ENCODE results near the gene CYB5R3.

Gene CYB5R3

DNA sequence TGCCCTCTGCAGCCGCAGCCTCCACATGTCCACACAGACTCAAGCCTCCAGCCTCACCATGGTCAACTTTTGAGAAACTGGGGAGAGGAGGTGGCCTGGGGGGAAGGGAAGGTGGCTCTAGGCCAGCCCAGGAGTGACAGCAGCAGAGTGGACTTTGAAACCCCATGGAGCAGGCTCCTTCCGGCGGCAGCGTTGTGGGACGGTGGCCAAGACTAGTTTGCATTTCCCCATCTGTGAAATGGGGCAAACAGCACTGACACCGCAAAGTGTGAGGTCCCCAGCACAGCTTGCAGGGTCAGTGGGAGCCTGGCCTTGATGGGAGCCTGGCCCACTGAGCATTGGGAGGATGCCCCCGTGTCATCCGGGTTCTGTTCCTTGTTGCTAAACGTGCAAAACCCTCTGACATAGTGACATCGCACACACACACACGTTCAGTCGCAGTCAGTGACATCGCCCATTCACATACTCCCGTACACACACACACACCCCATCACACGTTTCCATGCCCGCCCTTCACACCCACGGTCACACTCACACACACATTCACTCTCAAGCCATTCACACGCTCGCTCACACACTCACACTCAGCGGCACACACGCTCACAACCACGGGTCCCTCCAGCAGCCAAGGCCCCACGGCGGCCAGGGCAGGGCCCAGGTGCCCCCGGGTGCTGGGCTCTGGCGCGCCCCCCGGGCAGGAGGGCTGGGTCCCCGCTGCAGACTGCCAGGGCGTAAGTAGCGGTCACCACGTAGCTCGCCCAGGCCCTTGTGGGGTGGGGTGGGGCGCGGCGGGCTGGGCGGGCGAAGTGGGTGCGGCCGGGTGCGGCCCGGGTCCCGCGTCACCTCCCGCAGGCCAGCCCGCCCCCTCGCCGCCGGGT lies 585 bp downstream of the CYB5R3 start:
- Histone ChIP-seq H3K4me3 (replicated peaks; ENCODE audit: insufficient read depth, low read length) (peak overlapping the region; percentile 98), H3K27ac (replicated peaks) (peak overlapping the region; percentile 59), H3K27me3 (ENCODE audit: insufficient read depth, poor library complexity, severe bottlenecking) (no peaks in the 10 kb centered on the region)
- peak; percentile 26 to 47 for DNase-seq (ENCODE audit: low read depth in 1 of 2, low spot score in 1 of 2)
- peak; percentile 35; the same call in 1 of the 2 replicates for TF ChIP-seq POLR2AphosphoS5 (IDR thresholded peaks at IDR 0.05; ENCODE audit: low read depth)
- no peak for TF ChIP-seq GABPA (IDR thresholded peaks at IDR 0.05; ENCODE audit: low read depth)

- DNase-seq (ENCODE audit: low read depth in 1 of 2, low spot score in 1 of 2), result no peak
- H3K27ac ChIP-seq (replicated peaks), result no peak overlapping the region
- peak overlapping the region; percentile 98 for H3K4me3 ChIP-seq (replicated peaks; ENCODE audit: insufficient read depth, low read length)
- TF ChIP-seq, protein P1, sequence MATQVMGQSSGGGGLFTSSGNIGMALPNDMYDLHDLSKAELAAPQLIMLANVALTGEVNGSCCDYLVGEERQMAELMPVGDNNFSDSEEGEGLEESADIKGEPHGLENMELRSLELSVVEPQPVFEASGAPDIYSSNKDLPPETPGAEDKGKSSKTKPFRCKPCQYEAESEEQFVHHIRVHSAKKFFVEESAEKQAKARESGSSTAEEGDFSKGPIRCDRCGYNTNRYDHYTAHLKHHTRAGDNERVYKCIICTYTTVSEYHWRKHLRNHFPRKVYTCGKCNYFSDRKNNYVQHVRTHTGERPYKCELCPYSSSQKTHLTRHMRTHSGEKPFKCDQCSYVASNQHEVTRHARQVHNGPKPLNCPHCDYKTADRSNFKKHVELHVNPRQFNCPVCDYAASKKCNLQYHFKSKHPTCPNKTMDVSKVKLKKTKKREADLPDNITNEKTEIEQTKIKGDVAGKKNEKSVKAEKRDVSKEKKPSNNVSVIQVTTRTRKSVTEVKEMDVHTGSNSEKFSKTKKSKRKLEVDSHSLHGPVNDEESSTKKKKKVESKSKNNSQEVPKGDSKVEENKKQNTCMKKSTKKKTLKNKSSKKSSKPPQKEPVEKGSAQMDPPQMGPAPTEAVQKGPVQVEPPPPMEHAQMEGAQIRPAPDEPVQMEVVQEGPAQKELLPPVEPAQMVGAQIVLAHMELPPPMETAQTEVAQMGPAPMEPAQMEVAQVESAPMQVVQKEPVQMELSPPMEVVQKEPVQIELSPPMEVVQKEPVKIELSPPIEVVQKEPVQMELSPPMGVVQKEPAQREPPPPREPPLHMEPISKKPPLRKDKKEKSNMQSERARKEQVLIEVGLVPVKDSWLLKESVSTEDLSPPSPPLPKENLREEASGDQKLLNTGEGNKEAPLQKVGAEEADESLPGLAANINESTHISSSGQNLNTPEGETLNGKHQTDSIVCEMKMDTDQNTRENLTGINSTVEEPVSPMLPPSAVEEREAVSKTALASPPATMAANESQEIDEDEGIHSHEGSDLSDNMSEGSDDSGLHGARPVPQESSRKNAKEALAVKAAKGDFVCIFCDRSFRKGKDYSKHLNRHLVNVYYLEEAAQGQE (IDR thresholded peaks at IDR 0.05; ENCODE audit: insufficient replicate concordance, low read depth), result no peak
- no peaks in the 10 kb centered on the region for H3K27me3 ChIP-seq (ENCODE audit: insufficient read depth, poor library complexity, severe bottlenecking)
Measured at GRCh38 chr22:42648017-42648367, 1.2 kb downstream of the CYB5R3 start.

DNA sequence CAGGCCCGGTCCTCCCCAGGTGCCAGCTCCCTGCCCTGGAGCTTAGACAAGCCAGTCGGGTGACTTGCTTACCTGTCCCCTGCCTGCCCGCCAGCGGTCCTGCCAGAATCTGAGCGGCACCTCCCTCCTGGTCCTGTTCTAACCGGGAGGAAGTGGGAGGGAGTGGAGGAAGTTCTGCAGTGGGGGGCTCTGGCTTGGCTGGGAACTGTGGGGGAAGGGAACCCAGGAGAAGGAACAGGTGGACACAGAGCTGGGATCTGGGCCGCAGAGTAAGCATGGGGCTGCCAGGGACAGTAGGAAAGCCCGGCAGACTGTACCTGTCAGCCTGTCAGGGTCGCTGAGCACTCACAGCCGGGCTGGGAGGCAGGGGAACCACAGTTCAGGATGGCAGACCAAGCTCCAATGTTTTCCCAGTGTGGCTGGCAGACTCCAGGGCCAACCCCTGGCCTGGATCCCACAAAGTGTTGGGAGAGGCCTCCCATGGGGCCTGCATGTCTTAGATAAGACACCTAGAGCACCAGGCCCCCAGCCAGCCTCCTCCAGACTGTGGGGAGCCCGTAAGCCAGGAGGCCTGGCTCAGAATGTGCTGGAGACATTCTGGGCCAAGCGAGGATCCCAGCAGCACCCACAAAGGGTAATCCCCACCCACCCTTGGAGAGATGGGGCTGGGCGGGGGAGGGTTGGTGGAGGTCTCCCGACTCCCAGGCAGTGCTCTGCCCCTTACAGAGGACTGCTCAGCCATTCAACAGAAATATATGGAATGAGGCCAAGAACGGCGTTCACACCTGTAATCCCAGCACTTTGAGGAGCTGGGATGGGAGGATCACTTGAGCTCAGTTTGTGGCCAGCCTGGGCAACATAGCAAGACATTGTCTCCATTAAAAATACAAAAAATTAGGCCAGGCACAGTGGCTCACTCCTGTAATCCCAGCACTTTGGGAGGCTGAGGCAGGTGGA lies 2.3 kb downstream of the CYB5R3 start:
- TF ChIP-seq, protein P1 (IDR thresholded peaks at IDR 0.05; ENCODE audit: insufficient replicate concordance, low read depth), result no peak
- TF ChIP-seq POLR2AphosphoS5 (IDR thresholded peaks at IDR 0.05; ENCODE audit: low read depth) (no peak), GABPA (IDR thresholded peaks at IDR 0.05; ENCODE audit: low read depth) (no peak), SPI1 (IDR thresholded peaks at IDR 0.05; ENCODE audit: borderline replicate concordance, low read depth) (no peak)
- TF ChIP-seq, protein P2, sequence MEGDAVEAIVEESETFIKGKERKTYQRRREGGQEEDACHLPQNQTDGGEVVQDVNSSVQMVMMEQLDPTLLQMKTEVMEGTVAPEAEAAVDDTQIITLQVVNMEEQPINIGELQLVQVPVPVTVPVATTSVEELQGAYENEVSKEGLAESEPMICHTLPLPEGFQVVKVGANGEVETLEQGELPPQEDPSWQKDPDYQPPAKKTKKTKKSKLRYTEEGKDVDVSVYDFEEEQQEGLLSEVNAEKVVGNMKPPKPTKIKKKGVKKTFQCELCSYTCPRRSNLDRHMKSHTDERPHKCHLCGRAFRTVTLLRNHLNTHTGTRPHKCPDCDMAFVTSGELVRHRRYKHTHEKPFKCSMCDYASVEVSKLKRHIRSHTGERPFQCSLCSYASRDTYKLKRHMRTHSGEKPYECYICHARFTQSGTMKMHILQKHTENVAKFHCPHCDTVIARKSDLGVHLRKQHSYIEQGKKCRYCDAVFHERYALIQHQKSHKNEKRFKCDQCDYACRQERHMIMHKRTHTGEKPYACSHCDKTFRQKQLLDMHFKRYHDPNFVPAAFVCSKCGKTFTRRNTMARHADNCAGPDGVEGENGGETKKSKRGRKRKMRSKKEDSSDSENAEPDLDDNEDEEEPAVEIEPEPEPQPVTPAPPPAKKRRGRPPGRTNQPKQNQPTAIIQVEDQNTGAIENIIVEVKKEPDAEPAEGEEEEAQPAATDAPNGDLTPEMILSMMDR (IDR thresholded peaks at IDR 0.05; ENCODE audit: insufficient read depth, low read length), result no peak
- no peak for DNase-seq (ENCODE audit: low read depth in 1 of 2, low spot score in 1 of 2)
- H3K4me3 ChIP-seq (replicated peaks; ENCODE audit: insufficient read depth, low read length), result no peak overlapping the region
- H3K27ac ChIP-seq (replicated peaks), result no peak overlapping the region
- no peaks in the 10 kb centered on the region for H3K27me3 ChIP-seq (ENCODE audit: insufficient read depth, poor library complexity, severe bottlenecking)

DNA sequence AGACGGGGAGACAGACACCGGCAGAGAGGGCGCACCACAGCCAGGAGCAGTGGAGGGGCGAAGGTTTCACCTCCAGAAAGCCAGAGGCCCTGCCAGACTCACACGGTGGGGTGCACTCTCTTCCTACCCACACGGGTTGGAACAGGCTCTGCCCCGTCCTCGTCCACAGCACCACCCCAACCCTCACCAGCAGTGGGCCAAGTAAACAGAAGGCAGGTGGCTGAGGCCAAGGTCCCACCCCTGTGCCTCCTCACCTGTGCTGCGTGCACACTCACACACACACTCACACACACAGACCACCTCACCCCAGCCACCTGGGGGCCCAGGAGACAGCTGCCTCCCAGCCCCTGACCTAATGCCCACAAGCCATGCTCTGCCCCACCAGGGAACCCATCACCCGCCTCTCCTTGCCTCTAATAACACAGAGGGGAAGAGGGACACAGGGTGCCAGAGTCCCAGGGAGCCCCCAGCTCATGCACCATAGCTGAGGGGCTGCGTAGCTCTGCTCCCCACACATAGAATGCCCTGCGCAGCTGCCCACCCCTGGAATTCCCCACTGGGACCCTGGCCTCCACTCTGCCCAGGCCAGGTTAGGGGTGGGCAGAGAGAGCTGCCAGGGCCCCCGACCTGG lies 3.1 kb downstream of the CYB5R3 start:
- Histone ChIP-seq H3K27ac (replicated peaks) (no peak overlapping the region), H3K27me3 (ENCODE audit: insufficient read depth, poor library complexity, severe bottlenecking) (no peaks in the 10 kb centered on the region), H3K4me3 (replicated peaks; ENCODE audit: insufficient read depth, low read length) (no peak overlapping the region)
- no peak for DNase-seq (ENCODE audit: low read depth in 1 of 2, low spot score in 1 of 2)
- TF ChIP-seq SPI1 (IDR thresholded peaks at IDR 0.05; ENCODE audit: borderline replicate concordance, low read depth) (no peak), GABPA (IDR thresholded peaks at IDR 0.05; ENCODE audit: low read depth) (no peak), POLR2AphosphoS5 (IDR thresholded peaks at IDR 0.05; ENCODE audit: low read depth) (no peak)
- TF ChIP-seq, protein P1 (IDR thresholded peaks at IDR 0.05; ENCODE audit: insufficient replicate concordance, low read depth), result no peak
- TF ChIP-seq, protein P2 (IDR thresholded peaks at IDR 0.05; ENCODE audit: insufficient read depth, low read length), result no peak
